IPS-NIHi7 (cell line): ENCODE results near the gene RNF144B.
"Not testable (repeated sequence)": the region's sequence is repeated elsewhere in the genome, so short reads cannot be mapped to it uniquely, and the experiment has no call there.

Experiments used
- DNase-seq: peaks from one replicate; pipeline ENCODE4 v3.0.0; 2012; ENCODE audit warnings: mixed read lengths; ENCODE audit errors: extremely low spot score

Gene RNF144B

DNA sequence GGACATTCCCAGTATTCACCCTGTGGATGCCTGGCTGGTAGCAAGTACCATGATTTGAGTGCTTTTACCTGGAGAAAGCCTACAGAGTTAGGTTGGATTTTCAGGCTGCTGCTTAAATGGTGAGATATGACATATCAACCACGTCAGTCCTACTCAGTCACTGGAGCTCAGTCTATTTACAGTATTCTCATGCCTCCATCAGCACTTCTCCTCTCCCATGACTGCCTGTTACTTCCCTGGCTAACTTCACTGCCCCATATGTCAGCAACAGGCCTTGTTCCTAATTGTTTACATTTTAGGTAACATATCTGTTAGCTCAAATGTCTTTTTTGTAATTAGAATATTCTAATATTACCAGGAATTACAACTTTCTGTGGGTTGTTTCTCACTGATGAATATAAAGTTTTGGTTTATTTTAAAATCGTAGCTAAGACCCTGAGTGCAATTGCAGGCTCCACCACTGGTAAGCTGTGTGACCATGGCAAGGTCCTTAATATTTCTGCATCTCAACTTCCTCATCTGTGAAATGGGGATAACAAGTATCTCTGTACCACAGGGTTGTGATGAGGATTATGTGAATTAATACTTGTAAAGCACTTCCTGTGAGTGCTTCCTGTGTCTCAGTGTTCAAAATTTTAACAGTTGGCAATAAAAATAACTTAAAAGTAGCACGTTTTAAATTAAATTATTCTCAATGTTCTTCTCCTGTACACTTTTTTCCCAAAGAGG lies 54.3 kb downstream of the RNF144B start:
- no peak for DNase-seq

DNA sequence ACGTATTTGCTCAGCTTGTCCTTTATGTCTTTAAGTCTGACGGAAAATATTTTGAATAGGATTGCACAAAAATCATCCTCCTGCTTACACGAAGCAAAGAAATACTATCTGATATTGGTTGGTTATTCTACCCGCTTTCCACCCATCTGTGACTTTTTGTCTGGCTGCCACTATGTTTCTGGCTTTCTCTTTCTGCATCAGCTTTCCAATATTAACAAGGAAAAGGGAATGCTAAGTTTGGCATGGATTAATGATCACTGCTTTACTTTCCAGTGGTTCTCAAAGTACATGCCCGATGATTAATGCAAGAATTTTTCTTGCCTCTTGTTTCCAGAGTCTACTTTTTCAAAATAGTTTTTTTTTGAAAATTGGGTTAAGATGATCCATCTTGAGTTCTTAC lies 57.0 kb downstream of the RNF144B start:
- no peak for DNase-seq

DNA sequence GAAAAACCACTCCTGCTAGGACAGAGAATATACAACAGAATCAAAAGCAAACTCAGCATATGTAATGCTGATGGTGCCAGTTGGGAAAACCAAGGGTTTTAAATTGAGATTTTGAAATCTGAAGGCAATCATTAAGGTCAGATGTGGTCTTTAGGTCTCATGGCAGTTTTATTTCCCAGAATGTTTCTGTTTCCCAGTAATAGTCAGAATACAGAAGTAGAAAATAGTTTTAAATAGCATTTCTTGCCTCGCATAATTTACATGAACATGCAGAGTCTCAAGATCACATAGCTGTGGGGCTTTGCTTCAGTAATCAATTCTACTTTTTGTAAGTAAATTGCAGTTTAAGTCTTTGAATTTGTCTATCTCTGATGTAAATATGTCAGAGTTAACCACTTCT lies 58.1 kb downstream of the RNF144B start:
- DNase-seq: no peak

DNA sequence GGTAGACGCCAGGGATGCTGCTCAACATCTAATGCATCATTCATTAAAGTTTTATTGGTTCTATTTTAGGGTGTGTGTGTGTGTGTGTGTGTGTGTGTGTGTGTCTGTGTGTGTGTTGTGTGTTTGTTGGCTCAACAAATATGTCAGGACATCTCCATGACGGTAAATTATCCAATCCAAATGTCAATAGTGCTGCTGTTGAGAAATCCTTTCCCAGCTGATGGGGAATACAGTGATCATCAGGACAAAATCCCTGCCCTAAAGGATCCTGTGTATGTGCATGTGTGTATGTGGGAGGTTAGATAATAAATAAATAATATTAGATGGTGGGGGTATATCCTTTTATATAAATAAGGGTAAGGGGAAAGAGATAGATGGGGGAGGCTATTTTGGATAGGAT lies 59.6 kb downstream of the RNF144B start:
- DNase-seq: no peak

DNA sequence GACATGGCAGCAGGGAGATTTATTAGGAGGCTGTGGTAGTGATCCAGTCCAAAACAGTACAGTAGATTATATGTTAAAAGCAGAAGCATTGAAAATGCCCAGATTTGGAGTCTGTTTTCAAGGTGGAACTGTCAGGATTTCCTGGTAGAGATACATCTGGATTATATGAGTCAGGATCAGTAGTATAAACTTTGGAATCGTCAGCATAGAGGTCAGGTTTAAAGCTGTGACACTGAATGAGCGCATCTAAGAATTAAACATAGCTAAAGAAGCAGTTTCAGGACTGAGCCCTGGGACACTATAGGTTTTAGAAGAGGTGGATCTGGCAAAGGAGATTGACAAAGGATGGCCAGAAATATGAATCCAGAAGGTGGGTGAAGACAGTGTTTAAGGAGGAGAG lies 60.4 kb downstream of the RNF144B start:
- no peak for DNase-seq

DNA sequence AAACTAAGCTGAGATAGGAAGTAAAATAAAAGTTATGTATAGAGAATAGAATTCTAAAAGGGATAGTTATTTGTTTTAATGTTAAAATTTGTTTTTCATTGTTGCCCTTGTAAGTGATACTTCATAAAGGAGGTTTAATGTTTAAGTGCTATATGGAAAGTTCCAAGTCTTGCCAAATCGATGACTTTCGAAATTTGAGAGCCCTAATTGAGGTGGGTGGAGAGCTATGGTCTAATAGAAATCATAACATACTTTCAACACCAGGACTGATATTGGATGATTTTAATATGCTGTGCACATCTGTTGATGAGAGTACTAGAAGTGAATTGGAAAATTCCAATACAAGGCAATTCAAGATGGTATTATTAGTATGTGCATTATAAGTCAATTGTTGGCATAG lies 64.6 kb downstream of the RNF144B start:
- no peak for DNase-seq

DNA sequence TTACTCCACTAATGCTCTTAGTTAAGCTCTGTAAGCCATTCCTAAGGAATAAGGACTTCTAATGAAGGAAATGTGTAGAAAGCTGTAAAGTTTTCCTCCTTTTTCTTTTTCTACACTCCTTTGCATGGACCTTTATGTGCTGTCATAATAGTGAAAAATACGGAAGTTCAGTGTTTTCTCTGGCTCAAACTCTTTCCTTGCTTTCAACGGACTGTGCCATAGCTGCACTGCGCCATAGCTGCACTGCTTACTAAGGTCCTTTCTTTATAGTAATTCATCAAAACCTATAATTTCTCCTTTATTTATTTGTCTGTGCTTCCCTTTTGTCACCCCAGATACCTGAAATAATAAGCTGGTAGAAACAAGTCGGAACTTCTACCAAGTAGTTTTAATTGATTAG lies 67.3 kb downstream of the RNF144B start:
- DNase-seq: no peak

DNA sequence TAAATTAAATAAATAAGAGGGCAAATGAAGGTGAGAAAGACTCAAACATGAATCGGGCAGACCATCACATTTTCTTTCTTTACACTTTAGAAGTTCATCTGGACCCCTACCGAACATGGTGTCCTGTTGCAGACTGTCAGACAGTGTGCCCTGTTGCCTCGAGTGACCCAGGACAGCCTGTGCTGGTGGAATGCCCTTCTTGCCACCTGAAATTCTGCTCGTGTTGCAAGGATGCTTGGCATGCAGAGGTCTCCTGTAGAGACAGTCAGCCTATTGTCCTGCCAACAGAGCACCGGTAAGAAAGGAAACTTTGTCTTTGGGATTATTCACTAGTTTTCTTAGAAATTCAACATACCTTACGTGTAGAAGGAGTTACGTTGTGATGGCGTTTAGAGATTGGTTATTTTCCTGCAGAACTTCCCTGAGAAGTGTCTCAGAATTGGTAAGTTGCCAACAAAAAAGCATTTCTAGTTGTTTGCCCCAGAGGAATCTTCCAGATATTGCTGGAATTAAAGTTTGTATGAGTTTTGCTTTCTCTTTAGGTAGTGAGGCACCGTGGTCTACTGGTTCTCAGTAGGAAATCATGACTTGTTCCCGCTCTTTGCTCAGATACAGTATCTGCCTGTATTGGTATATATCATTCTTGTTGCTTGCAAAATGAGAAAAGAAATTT lies 70.1 kb downstream of the RNF144B start:
- no peak for DNase-seq

DNA sequence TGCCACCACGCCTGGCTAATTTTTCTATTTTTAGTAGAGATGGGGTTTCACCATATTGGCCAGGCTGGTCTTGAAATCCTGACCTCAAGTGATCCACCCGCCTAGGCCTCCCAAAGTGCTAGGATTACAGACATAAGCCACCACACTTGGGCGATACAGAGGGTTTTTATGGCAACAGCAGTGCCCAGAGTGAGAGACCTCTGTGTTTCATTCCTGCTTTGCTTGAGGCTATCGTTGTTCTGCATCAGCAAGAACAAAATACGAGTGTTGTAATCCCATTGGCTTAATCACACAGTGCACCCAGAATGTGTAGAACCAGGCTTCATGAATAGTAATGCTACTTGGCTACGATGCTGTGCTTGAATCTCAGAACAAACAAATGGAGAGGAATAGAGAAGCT lies 70.9 kb downstream of the RNF144B start:
- DNase-seq: not testable (repeated sequence)

DNA sequence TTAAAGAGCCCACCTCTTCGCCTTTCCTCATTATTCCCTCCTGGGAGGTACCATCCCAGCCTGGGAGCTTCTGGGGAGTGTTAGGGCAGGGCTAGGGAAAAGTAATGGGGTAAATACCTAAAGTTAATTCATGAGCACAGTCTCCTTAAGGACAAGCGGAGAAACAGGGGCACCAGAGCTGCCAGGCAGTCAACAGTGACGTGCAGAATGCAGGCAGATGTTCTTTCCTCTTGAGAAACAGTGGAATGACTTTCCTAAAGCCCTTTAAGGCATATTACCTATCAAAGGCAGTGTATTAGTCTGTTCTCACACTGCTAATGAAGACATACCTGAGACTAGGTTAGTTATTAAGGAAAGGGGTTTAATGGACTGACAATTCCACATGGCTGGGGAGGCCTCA lies 76.3 kb downstream of the RNF144B start:
- no peak for DNase-seq

DNA sequence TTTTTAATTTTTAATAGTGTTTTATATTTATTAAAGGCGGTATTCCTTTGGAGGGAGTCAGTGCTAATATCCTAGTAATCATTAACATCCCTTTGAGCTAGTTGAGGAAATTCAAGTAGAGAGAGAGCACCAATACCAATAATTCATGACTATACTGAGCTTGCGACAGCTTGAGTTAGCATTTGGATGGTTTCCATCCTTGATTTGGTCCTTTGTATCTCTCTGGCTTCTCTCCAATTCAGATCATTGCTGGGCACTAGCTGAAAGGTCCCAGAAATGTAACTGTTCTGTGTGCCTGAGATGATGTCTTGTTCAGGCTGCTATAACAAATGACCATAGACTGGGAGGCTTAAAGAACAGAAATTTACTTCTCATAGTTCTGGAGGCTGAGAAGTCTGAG lies 77.0 kb downstream of the RNF144B start:
- no peak for DNase-seq

DNA sequence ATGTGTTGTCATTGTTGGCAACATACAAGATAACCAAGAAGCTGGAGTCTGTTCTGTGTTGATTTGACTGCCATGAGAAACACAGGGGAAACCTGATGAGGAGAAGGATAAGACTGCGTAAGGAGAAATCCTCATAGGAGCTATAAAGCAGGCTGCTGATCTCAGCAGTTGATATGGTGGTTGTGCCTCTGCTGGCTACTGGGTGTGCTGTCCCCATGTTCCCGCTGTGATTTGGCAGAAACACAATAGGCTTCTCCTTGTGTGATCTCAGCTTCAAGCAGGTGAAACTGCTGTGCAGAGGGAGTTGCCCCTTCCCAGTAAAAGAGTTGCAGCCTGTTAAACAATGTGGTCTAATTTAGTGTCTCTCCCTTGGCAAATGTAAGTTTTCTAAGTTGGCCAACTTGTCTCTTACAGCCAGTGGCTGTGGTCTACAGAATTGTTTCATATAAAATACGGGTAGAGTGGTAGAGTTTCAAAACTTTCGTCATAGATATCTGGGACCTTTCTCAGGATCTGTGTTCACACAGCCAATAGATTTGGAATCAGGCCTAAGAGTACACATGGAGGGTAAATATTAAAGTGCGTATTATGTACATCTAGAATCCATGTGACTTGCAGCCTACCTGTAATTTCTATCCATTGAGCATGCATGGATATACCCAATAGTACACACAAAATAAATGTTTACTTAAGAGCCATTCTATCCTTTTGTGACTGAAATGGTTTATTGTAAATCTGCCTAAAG lies 78.4 kb downstream of the RNF144B start:
- DNase-seq: peak; percentile 10

DNA sequence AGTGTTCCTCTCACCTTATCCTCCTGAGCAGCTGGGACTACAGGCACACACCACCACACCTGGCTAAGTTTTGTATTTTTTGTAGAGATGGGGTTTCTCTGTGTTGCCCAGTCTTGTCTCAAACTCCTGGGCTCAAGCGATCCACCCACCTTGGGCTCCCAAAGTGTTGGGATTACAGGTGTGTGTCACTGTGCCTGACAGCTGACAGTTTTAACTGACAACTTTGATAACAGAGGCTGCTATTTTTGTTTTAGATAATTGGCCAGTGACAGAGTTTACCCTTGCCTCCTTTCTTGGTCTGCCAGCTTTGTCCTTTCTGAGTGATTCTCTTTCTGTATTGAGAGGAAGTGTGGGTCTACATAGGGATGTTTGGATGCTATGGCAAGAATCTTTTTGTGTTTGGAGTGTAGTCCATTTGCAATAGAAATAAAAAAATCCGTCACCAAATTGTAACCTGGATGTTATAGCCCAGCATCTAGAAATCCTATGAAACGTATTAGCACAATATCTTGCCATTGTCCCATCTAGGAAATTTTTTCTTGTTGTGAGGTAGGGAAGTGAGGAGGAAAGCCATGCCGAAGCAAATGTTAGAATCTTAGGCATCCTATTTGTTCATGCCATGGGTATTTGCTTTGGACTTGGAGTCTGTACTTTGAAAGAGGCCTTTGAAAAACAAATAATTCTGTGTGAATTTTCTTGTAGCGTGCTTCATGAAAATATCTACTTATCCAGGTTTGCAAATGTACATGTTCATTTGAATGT lies 80.8 kb downstream of the RNF144B start:
- no peak for DNase-seq

DNA sequence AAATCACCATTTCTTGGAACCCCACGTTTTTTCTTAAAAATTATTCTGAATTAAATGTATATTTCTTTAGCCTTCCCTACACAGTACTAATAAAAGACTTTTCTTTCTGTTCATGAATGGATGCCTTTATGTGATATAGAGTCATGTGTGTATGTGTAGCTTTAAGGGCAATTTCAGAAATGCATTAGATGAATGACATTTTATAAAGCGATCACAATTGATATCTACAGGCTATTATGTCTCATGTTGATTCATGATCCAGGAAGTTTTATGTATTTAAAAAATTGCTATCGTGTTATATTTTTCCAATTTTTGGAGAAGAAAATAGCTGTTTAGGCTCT lies 81.3 kb downstream of the RNF144B start:
- DNase-seq: no peak

DNA sequence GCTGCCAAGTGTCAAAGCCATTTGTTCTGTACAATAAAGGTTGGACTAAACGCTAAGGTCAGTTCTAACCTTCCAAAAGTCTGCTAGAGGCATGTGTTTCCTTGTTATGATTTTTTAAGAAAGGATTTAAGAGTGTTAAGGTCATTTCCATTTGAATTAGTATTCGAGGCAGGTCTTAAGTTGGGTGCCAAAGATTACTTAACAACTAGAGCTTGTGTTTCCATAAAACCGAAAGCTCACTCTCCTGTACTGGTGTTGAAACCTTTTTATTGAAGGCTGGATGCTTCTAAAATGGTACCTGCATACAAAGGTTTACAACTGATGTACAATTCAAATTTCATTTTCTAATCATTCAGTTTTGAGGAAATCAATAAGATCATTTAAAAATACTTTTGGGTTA lies 82.4 kb downstream of the RNF144B start:
- no peak for DNase-seq

DNA sequence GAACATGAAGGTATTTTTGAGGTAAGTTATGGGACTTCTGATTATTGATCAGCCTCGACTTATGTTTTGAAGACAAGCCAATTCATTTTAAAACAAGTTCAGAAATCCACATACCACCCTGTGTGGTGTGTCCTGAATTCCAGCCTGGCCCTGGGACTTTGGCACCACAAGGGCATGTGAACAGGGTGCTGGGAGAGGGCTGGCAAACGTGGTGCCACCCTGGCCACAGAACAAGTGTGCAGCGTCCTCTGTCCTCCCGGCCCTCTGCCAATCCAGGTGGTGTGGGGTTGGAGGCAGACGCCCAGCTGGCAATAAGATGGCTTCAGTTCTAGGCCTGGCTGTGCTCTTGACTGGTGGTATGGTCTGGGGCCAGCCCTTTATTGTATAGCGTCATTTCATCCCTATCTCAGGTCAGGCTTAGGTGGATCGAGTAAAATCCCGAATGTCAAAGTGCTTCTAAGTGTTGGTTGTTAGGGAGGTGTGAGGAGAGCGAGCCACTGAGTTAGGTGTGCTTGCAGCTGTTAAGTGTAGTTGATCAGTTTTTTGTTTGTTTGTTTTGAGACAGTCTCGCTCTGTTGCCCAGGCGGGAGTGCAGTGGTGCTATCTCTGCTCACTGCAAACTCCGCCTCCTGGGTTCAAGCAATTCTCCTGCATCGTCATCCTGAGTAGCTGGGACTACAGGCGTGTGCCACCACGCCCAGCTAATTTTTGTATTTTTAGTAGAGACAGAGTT lies 84.2 kb downstream of the RNF144B start:
- no peak for DNase-seq

DNA sequence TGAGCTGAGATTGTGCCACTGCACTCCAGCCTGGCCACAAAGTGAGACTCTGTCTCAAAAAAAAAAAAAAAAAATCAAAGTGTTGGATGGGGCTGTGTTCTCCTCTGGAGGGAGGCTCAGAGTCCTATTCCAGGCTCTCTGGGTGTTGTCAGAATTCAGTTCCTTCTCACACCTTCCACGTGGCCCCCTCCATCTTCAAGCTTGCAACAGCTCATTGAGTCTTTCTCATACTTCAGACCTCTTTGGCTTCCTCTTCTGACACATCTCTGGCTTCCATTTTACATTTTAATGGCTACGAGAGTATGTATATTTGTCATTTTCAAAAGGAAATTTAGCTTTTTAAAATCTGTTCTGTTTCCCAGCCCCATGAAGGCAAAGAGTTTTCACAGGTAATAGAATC lies 85.8 kb downstream of the RNF144B start:
- no peak for DNase-seq

DNA sequence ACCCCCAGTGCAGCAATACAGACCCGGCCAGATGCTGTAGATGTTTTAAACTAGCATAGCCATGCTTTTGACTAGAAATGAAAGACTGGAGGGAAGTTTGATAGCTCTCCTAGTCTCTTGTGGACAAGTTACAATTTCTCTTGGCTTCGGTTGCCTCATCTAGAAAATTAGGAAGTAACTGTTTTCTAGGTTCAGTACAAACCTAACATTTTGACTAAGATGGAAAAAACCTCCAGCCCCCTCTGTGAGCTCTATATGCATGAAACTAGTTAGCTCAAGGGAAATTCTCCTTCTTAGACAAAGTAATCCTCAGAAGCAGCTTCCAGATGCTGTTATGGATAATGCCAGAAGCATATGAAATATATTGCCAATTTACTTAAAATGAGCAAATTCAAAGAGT lies 86.6 kb downstream of the RNF144B start:
- no peak for DNase-seq

DNA sequence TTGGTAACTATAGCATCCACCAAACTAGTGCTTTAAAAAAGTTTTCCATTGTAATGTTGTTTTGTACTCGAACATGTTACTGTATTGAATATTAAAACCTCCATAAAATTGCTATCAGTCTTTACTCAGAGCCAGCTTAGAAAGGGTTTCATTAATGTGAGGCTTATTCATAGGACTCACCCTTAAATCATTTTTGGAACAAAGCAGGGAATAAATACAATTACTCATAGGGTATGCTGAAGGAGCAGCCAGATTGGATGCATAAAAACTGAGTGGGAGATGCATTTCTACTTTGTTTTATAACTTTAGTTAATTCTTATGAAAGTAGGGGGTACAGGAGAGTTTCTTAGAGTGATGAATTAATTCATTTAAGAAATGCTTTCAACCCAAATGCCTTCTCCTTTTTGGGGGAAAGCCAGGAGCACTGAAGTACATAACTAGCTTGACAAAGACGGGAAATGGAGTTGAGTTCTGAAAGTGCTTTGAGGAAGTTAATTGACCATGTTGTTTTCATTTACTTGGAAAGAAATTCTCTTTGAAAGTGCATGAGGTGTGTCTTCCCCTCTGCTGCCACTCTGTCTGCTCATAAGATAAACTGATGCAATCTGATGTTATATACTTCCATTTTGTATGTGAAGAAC lies 90.3 kb downstream of the RNF144B start:
- DNase-seq: no peak

DNA sequence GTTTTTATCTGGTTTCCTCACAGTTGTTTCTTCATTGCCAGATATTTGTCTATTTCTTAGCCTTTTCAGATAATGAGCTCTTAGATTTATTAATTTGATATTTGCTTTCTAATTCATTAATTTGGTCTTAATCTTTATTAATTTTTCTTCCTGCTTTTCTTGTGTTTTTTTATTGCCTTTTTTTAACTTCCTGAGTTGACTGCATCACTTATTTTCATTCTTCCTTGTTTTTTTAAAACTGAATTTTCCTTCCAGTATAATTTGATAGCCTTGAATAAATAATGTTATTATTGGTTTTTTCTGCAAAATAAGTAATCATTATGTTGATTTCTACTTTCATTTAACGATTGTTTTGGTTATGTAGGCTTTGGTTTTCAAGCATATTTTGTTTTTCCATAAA lies 91.5 kb downstream of the RNF144B start:
- DNase-seq: no peak

DNA sequence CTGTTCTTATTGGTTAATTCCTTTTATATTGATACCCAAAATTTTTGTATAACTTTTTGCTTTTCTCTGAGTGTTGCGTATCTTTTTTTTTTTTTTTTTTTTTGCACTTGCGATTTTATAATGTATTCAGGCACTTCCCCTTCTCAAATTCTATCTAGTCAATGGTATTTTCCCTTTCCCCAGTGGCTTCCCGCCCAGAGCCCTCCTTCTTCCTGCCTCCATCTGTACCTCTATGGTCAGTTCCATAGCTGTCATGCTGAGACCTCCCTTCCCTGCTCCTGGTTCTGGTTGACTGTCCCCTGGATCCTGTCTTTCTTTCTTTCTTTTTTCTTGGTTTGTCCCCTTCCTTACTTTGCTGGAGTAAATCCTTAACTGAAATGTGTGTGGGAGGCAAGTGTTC lies 94.7 kb downstream of the RNF144B start:
- DNase-seq: no peak
